Hypothalamus (tissue), 51 donors: ENCODE data around the gene ALK.
"Not testable (repeated sequence)": the region's sequence is repeated elsewhere in the genome, so short reads cannot be mapped to it uniquely, and the experiment has no call there.

Experiments used
- DNase-seq, 51 donors: peaks; one replicate each; lab custom pipeline; 2025; lab: John Stamatoyannopoulos, UW

ALK gene

GRCh38 chr2:29844713-29845326, 76.6 kb downstream of the ALK start:
- DNase-seq: no peak

GRCh38 chr2:29841386-29842004, 79.9 kb downstream of the ALK start:
- DNase-seq: peak in 18 of 51 donors; percentile 3 to 27 (median 8)

GRCh38 chr2:29839306-29839705, 82.1 kb downstream of the ALK start:
- no peak for DNase-seq

- DNase-seq: no peak
Measured at GRCh38 chr2:29837925-29838324, 83.5 kb downstream of the ALK start.

DNA sequence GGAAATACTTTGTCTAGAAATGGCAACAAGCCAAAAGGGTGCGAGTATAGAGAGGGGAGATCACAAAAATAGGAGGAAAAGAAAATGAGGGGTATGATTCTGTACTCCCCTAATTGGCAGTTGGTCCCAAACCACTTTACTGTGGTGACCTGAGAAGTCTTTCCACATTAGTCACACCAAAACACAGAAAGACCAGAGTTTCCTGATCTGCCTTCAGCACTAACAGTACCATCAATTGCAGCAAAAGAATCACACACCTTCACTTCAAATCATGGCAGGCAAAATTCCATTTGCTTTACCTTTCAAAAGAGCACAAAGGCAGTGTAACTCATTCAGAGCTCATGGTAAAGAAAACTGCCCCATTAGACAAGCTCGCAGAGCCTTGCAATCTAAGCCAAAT, 86.8 kb downstream of the ALK start:
- DNase-seq: no peak

DNA sequence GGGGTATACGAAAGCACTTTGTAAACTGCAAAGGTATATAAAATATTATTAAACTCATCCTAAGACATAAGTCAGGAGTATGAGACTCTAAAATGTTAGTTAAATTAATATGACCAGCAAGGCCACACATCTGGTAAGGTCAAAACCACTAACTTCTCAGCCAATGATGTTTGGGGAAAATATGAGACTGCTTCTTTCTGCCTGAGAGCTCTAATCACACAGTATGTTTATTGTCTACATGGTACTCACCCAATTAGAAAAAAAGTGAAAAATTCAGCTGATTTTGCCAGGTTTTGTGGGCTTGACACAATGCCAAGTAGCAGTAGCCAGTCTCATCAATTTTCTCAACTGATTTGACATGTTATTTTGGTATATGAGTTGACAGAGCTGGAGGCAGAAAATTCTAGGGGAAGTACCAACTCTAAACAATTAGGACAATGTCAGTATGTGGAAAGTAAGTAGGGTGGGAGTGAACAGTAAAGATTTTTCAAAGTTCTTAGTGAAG, 87.3 kb downstream of the ALK start:
- DNase-seq: no peak

GRCh38 chr2:29831560-29831959, 89.8 kb downstream of the ALK start:
- no peak for DNase-seq

DNA sequence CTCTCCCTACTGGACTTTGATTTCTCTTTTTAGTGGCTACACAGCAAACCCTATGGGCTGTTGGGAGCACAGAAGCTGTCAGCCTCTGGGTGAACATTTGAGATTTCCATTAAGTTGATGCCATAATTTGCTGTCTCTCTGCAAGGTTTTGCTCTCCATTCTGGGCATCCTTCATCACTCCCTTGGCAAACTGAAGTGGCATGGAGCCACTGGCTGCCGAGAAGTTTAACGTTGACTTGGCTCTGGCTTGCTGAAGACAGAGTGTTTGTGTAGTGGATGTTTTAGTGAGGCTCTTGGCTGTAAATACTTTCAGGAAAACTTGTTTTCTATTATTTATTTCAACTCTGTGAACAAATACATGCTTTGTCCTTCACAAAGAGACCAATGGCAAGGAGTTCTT, 91.5 kb downstream of the ALK start:
- peak in 34 of 51 donors; percentile 3 to 60 (median 26) for DNase-seq

DNA sequence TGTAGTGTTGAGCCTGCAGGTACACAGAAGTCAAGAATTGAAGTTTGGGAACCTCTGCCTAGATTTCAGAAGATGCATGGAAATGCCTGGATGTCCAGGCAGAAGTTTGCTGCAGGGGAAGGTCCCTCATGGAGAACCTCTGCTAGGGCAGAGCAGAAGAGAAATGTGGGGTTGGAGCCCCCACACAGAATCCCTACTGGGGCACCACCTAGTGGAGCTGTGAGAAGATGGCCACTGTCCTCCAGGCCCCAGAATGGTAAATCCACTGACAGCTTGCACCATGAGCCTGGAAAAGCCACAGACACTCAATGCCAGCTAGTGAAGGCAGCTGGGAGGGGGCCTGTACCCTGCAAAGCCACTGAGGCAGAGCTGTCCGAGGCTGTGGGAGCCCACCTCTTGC, 97.2 kb downstream of the ALK start:
- DNase-seq: not testable (repeated sequence)

- no peak for DNase-seq
Measured at GRCh38 chr2:29821591-29821990, 99.8 kb downstream of the ALK start.

- no peak for DNase-seq
Measured at GRCh38 chr2:29819570-29819969, 101.8 kb downstream of the ALK start.

DNA sequence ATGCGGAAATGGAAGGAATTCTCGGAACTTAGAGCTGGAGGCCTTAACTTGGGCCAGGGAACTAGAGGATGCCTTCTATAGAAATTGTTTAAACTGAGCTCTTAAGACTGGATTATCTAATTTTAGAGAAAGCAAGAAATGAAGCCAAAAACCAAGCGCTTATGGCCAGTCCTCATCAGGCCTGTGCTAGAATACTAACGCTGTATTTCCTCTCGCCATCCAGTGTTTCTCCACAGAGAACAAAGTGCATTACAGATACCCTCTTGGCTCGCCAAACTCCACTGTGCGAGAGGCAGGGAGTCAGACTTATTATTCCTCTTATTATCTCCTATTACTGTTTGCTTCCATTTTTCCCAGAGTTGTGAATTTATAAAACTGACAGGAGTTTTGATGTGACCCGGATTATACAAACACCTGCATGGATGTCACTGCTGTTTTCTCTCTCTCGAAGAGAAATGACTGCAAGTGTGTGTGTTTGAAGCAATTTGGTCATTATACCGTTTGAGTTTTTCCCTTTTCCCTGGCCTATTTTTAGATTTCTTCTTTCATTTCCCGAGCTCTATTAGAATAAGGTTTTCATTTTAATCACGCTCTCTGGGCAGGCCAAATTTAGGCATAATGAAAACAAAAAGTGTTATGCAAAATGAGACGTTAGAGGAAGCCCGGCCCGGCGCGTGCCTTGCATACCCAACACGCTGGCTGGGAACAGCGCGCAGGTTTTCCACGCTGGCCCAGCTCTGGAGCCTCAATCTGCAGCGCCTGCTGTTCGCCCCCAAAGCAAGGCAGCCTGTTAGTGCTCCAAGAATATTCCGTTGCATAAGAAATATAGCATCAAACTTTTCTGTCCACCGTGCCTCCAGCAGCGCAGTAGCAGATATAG, 103.3 kb downstream of the ALK start:
- peak in 43 of 51 donors; percentile 3 to 81 (median 47) for DNase-seq

GRCh38 chr2:29817299-29817698, 104.1 kb downstream of the ALK start:
- DNase-seq: peak in 1 of 51 donors; percentile 7

GRCh38 chr2:29816651-29817050, 104.7 kb downstream of the ALK start:
- no peak for DNase-seq

DNA sequence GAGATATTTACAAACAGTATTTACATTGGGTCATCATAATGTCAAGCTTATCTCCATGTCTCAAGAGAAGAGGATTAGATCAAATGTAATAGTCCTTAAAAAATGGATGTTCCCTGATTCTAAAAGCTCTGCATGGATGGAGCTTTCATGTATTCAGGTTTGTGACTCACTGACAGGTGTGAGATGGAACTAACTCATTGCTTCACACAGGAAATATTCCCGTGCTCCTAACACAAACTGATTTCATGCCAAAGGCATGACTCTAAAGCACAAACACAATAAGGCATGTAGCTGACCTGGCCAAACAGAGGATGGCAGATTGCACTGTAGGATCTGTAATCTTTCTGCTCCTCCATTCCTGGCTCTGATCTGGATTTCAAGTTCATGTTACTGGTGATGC, 110.0 kb downstream of the ALK start:
- DNase-seq: no peak

DNA sequence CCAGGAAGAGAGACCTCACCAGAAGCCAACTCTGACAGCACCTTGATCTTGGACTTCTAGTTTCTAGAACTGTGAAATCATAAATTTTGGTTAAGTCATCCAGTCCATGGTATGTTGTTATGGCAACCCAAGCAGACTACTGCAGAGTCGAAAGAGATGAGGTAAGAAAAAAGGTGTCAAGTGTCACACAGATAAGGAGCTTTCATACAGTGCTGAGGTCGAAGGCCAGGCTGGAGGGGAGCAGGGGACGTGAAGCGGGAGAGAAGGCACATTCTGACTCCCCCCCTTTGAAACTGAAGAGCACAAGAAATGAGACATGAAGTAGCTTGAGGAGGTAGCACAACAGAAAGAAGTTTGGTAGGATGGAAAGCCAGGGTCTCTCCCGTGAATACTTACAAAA, 110.4 kb downstream of the ALK start:
- DNase-seq: no peak

DNA sequence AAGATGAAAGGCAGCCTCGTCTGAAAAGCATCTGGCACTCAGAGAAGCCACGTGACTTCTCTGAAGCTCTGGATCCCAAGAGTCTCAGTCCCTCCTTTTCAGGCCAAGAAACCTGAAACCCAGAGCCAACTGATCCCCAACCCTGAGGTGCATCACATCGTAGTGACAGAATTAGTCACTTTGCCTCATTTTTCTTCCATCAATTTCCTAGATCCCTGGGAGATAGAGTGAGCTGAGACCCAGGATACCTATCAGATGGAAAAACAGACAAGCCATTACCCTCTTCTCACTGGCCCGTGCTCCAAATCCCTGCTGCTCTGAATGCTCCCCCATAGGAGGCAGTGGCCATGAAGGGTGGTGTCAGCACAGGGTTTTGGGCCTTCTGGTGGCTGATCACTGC, 113.1 kb downstream of the ALK start:
- no peak for DNase-seq

DNA sequence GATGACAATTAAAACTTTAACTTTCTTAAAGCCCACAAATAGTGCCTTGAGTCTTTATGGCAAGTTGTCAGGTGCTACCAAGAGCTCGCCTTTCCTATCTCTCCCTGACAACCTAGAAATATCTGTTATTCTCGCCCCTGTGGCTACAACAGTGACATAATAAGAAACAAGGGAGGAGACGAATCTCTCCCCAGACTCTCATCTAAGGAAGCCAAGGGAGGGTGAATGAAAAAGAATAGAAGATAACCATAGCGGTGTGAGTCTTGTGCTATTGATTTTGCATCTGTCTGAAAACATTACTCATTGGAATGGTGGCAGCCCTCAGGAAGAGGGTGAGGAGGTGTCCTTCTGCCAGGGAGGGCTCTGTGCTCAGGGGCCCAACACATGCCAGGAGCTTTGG, 114.3 kb downstream of the ALK start:
- DNase-seq: no peak

- no peak for DNase-seq
Measured at GRCh38 chr2:29806461-29806860, 114.9 kb downstream of the ALK start.

- no peak for DNase-seq
Measured at GRCh38 chr2:29804671-29805070, 116.7 kb downstream of the ALK start.

GRCh38 chr2:29803537-29803936, 117.8 kb downstream of the ALK start:
- DNase-seq: no peak

DNA sequence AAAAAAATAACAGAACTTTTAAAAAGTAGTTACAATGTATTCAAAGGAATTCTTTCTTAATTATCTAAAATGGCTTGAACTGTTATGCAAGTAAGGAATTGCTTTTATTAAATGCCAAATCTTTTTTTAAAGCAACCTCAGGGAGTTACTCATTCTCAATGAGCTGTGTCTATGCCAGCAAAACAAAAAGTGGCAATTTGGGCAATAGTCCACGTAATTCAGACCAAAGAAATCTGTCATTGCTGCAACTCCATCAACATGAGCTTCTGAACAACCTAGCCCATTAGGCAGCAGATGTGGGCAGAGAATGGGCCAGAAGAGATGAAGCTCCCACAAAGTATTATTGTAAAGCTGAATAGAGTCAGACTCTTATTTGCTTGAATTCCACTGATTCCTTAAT, 118.4 kb downstream of the ALK start:
- DNase-seq: peak in 3 of 51 donors; percentile 6 to 21 (median 9)
